NCI-H226 (cell line): ENCODE results near the gene OR2W3.

Experiments
- DNase-seq: peaks from one replicate; pipeline ENCODE4 v3.0.0-alpha.2; 2015

OR2W3 gene

GRCh38 chr1:247923941-247924340, 28.6 kb downstream of the OR2W3 start:
- no peak for DNase-seq

- no peak for DNase-seq
These were observed 29.5 kb downstream of the OR2W3 start, which contains the start of gene OR2AJ1 for GRCh38 chr1:247924868-247925267. OR2AJ1 (plus strand) TSS chr1:247924889; CDS start chr1:247933769, 8,880 bp downstream.

DNA sequence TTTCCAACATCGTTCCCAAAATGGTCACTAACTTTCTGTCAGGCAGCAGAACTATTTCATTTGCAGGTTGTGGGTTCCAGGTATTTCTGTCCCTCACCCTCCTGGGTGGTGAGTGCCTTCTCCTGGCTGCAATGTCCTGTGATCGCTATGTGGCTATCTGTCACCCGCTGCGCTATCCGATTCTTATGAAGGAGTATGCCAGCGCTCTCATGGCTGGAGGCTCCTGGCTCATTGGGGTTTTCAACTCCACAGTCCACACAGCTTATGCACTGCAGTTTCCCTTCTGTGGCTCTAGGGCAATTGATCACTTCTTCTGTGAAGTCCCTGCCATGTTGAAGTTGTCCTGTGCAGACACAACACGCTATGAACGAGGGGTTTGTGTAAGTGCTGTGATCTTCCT, 38.6 kb downstream of the OR2W3 start:
- DNase-seq, result no peak

DNA sequence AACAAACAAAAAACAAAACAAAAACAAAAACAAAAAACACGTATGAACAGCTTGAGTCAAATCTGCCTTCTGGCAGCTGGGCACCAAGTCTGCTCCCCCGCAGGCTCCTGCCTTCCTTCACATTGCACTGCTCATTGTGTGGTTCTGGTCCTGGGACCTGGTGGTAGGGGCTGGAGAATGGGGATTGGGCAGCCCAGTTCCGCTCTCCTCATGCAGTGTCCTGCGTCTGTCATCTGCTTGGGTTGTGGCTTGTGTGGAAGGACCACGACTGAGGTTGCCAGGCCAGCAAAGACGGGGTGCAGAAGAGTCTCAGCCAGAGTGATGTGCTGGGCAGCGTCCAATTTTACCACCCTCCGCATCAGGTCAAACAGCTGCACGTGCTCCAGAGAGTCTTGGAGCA, 40.4 kb downstream of the OR2W3 start:
- no peak for DNase-seq

GRCh38 chr1:247936415-247936814, 41.0 kb downstream of the OR2W3 start:
- DNase-seq, result no peak

DNA sequence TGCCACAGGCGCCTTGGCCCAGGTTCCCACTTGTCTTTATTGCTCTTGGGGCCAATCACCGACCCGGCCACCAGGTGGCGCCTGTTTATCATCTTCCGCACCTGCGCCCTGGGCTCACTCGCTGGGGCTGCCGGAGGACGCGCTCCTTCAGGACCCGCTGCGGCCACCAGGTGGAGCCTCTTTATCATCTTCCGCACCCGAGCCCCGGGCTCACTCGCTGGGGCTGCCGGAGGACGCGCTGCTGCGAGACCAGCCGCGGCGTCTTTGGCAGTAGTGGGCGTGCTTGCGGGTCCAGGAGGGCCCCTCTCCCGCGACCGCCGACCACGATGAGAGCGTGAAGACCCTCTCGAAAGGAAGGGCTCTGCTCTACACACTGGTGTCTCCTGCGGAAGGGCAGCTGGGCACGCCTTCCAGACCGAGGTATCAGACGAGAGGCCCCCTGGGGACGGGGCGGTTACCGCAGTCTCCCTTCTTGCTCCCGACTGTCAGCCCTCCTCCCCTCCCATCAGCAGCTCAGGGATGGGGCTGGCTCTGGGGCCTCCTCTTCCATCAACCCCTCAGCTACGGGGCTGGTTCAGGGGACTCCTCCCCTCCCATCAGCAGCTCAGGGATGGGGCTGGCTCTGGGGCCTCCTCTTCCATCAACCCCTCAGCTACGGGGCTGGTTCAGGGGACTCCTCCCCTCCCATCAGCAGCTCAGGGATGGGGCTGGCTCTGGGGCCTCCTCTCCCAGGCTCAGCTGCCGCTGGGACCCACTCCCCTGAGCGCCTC, 41.8 kb downstream of the OR2W3 start:
- DNase-seq, result peak; percentile 56

- DNase-seq, result no peak
These were observed 47.2 kb downstream of the OR2W3 start for GRCh38 chr1:247942624-247943023.
